CD4-positive, alpha-beta T cell treated with Interferon gamma for 1 hour (primary cell): Measurements from ENCODE around the gene USP14.
"Not testable (repeated sequence)": the region's sequence is repeated elsewhere in the genome, so short reads cannot be mapped to it uniquely, and the experiment has no call there.

Experiments
- DNase-seq: peaks from one replicate; pipeline ENCODE4 v3.0.0-alpha.2; 2020

Gene USP14

DNA sequence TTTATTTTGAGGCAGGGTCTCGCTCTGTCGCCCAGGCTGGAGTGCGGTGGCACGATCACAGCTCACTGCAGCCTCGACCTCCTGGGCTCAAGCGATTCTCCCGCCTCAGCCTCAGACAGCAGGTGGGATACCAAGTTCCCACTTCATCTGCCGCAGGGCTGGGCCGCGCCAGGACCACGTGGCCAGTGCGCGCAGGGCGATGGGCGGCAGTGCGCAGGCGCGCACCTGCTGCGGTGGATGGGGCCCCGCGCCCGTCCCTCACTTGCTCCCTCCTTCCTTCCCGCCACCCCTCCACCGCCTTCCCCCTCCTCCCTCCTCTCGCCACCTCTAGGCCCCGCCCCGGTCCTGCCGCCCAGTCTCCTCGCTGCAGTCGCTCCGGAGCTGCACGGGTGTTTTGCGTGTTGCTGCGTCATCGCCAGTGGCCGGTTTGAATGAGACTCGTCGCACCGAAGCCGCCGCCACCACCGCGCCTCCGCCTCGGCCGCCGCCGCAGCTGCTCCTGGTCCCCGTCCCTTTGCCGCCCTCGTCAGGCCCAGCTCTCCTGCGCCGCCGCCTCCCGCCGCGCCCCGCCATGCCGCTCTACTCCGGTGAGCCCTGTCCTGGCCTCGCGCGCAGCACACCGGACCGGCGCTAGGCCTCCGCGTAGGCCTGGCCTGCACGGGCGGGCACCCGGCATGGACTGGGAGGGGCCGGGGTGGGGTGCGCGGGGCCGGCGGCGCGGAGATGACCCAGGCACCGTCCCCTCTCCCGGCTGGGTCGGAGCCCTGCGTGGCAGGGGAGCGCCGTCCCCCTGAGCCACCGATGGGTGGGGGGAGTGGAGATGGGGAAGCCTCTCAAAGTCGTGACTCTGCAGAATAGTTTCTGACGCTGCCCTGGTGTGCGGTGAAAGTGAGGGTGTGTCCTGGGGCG, at the start of gene USP14:
Gene USP14, plus strand, starts transcription at position 430 of the 909 bp plus-strand sequence. Its CDS starts 142 bp downstream, at position 572.
- DNase-seq: peak; percentile 98

DNA sequence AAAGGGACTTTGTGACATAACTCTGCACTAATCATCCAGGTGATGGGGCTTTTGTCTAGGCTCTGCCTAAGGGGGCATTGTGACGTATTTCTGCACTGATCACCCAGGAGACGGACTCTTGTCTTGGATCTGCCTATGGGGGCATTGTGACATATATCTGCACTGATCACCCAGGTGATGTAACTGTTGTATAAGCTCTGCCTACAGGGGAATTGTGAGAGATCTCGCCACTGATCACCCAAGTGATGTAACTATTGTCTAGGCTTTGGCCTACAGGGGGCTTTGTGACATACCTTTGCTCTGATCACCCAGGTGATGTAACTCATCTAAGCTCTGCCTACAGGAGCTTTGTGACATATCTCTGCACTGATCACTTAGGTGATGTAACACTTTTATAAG, 49.7 kb upstream of the USP14 start:
- DNase-seq: not testable (repeated sequence)

- DNase-seq: peak; percentile 74
Observed at GRCh38 chr18:109130-109921, 49.0 kb upstream of the USP14 start.

- not testable (repeated sequence) for DNase-seq
Observed at GRCh38 chr18:109922-110261, 48.5 kb upstream of the USP14 start.

- not testable (repeated sequence) for DNase-seq
Observed at GRCh38 chr18:110351-111201, 47.8 kb upstream of the USP14 start.

DNA sequence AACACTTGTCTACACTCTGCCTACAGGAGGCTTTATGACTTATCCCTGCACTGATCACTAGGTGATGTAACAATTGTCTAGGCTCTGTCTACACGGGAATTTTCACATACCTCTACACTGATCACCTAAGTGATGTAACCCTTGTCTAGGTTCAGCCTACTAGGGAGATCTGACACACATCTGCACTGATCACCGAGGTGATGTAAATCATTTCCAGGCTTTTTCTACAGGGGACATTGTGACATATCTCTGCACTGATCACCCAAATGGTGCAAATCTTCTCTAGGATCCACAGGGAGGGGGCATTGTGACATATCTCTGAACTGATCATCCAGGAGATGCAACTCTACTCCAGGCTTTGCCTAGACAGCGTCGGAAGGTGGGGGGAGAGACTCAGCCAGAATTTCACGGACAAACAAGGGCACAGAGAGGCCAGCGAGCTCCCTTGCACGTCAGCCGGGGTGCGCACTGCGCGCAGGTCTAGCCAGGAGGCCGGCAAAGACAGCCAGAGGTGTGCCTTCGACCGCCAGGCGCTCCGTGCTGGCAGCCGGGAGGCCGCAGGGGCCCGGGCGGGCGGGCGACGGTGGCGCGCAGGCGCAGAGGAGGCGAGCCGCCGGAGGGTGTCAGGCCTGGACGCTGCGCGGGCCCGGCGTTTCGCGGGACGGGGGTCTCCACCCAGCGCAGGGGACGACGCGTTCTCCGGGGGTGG, 46.9 kb upstream of the USP14 start:
- peak; percentile 75 for DNase-seq

- not testable (repeated sequence) for DNase-seq
Observed at GRCh38 chr18:112015-112733, 46.2 kb upstream of the USP14 start.

GRCh38 chr18:120539-121260, 37.7 kb upstream of the USP14 start:
- not testable (repeated sequence) for DNase-seq

DNA sequence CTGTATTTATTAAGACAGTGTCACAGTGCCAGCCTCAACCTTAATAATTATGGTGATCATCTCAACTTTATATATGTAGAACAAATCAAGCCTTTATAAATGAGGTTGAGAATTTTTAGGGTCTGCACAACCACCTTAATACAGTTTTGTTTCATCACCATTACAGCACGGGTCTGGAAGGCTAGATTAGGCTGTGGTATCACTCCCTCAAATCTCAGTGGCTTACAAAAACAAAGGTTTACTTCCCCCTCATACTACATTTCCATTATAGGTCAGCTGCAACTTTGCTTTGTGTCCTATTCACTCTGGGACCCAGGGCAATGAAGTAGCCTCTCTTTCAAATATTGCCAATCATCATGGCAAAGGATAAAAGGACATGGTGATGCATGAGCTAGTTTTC, 23.3 kb upstream of the USP14 start:
- no peak for DNase-seq

- peak; percentile 63 for DNase-seq
Observed at GRCh38 chr18:136433-136832, 21.9 kb upstream of the USP14 start.

GRCh38 chr18:137327-137726, 21.0 kb upstream of the USP14 start:
- no peak for DNase-seq

DNA sequence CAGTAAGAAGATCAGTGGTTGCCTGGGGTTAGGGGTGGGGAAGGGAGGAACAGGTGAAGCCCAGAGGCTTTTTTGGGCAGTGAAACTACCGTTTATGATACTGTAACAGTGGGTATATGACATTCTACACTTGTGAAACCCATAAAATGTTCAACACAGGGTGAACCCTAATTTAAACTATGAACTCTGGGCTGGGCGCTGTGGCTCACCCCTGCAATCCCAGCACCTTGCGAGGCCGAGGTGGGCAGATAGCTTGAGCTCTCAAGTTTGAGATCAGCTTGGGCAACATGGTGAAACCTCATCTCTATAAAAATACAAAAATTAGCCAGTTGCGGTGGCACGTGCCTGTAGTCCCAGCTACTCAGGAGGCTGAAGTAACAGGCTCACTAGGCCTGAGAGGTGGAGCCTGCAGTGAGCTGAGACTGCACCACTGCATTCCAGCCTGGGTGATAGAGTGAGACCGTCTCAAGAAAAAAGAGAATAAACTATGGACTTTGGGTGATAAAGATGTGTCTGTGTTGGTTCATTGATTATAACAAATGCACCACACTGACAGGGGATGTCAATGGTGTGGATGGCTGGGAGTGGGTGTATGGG, 17.6 kb upstream of the USP14 start:
- DNase-seq: no peak

GRCh38 chr18:142624-143296, 15.6 kb upstream of the USP14 start:
- not testable (repeated sequence) for DNase-seq

GRCh38 chr18:148841-149240, 9.5 kb upstream of the USP14 start:
- DNase-seq: no peak

- no peak for DNase-seq
Observed at GRCh38 chr18:154151-154550, 4.2 kb upstream of the USP14 start.

DNA sequence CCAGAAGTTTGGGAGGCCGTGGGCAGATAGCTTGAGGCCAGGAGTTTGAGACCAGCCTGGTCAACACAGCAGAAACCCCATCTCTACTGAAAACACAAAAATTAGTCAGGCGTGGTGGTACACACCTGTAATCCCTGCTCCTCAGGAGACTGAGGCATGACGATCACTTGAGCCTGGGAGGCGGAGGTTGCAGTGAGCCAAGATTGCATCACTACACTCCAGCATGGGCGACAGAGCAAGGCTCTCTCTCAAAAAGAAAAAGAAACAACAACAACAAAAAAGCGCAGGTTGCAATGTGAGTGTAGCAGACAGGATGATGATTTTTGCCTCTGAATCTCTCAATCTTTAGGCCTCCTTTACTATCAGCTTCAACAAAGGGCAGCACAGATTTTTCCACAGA, 2.7 kb upstream of the USP14 start:
- no peak for DNase-seq

GRCh38 chr18:156514-157230, 1.7 kb upstream of the USP14 start:
- no peak for DNase-seq

DNA sequence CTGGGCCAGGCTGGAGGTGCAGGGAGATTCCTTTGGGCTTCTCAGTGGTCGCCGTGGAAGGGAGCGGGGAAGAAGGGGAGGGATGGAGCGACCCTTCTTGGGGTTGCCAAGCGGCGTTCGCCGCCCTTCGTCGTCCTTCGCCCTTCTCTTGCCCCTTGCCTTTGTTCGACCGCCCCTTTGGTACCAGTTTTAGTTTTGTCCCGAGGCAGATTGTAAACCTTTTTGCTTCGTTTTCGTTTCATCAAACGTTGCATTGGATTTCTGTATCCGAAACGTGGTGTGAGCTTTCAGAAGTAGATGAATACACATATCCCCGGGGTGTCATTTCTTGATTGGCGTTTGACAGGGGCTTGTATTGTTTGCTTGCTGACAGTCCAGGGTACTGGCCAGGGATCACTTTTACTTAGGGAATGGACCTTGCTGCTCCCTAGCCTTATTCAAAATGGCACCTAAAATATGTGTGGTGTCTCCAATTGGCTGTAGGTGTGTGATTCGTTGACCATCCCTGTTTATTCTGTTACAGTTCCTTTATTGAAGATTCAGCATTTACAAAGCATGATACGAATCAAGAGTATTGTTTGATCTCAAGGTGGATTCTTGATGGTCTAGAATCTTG, 788 bp downstream of the USP14 start:
- DNase-seq: no peak

DNA sequence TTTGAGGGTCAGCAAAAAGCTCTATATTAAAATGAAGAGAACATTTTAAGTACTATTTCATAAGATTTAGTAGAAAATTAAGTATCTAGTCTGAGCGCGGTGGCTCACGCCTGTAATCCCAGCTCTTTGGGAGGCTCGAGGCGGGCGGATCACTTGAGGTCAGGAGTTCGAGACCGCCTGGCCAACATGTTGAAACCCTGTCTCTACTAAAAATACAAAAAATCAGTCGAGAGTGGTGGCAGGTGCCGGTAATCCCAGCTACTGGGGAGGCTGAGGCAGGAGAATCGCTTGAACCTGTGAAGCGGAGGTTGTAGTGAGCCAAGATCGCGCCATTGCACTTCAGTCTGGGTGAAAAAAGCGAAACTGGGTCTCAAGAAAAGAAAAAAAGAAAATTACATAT, 1.6 kb downstream of the USP14 start:
- DNase-seq: no peak
